Fibroblast of the aortic adventitia (primary cell): ENCODE data around the gene LOC101059915.
A peak's percentile ranks its signal among the peaks of the same experiment; 100 is the strongest.
"Not testable (repeated sequence)": the region's sequence is repeated elsewhere in the genome, so short reads cannot be mapped to it uniquely, and the experiment has no call there.

Experiments used
- DNase-seq: peaks from one replicate; pipeline ENCODE4 v3.0.0-alpha.2; 2010; ENCODE audit warnings: low read depth
- H3K4me3 ChIP-seq: 2 replicates; pipeline ENCODE4 v1.5.1; 2011; ENCODE audit warnings: low read depth, mild to moderate bottlenecking, control low read depth, low read length, moderate library complexity
- CTCF ChIP-seq: IDR thresholded peaks from 2 replicates; pipeline ENCODE4 v1.5.1; 2011; ENCODE audit warnings: mild to moderate bottlenecking, low read length, control low read depth, inconsistent platforms; ENCODE audit not compliant: insufficient read depth

The LOC101059915 gene

DNA sequence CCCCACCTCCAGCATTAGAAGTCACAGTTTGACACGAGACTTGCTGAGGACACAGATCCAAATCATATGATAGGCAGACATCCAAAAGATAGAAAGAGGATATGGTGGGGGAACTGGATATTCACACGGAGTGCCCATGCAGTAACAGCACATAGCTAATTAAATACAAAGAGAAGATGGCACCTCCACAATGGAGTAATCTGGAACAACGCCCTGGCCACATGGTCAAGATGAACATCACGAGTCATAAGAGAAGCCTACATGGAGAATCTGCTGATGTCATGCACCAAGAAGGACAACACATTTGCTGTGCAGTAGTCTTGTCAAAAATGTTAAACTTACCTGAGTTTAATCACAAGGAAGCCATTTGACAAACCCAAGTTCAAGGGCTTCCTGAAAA, 10.1 kb upstream of the LOC101059915 start:
- no peak overlapping the region for H3K4me3 ChIP-seq
- no peak for DNase-seq
- no peak for TF ChIP-seq CTCF

DNA sequence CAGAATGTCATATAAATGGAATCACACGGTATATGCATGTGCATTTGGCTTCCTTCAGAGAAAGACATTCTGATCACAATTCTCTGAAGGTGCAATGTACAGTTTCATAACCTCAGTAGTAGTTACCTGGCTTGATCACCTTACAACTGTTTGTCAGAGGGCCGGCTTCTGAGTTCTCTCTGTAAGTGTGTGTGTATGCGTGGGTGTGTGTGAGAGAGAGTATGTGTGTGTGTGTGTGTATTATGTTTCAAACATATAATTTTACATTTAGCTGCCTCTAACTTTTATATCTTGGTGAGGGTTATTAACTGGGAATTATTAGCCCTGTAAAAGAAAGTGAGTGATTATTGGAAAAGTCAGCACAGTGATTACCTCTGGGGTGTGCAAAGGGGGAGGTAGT, 8.0 kb upstream of the LOC101059915 start:
- TF ChIP-seq CTCF: no peak
- no peak overlapping the region for H3K4me3 ChIP-seq
- no peak for DNase-seq

- no peak for DNase-seq
- no peak overlapping the region for H3K4me3 ChIP-seq
- TF ChIP-seq CTCF: no peak
These were observed 7.4 kb upstream of the LOC101059915 start for GRCh38 chrX:71659959-71660358.

DNA sequence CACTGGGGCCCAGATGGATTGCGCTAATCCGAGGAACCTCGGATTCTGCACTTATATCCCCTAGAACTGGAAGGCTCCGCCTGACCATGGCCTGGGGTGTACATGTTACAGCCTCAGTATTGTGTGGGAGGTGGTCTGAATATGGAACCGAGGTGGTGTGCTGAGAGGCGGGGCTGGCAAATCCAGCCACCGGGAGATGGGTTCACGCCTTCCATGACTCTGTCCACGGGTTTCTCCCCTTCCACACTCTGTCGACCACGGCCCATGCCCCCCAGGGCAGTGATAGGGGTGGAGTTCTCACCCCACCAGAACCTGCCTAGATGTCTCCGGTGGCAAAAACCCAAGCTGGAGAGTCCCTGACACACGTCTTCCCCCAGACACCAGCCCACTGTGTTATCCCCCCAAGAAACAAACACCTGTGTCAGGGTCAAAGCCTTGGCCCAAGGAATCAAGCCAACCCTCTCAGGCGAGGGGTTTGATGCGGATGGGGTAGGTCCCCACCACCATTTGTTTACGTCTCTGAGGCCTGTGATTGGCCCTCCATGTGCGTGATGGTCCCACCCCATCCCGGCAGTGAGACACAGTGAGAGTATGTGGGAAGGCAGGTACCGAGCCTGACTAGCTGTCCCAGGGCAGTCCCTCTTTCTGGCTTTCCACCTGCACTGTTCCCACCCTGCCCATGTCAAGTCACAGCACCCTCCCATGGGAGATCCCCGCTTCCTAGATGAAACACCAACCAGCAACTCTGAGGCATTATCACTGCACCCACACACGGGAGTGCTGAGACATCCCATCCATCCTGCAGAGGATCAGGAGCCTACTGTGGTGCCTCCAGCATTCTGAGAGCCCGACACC, 6.6 kb upstream of the LOC101059915 start:
- TF ChIP-seq CTCF: no peak
- H3K4me3 ChIP-seq: no peak overlapping the region
- no peak for DNase-seq

DNA sequence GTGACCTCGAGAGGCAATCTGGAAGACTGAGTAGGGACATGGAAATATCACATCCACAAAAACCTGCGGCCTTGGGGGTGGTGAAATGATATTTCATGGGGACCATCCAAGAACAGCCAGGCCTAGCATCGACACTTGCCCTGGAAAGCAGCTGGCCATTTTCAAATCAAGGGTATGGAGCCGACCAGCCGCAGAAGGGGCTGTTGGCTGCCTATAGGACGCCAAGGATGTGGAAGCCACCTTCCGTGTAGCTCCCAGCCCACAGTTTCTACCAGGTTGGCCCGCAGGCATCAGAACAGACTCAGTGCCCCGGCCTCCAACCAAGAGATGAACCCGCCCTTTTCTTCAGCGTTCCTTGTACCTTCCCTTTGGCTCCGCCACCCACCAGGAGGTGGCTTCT, 5.4 kb upstream of the LOC101059915 start:
- no peak for DNase-seq
- no peak for TF ChIP-seq CTCF
- no peak overlapping the region for H3K4me3 ChIP-seq

DNA sequence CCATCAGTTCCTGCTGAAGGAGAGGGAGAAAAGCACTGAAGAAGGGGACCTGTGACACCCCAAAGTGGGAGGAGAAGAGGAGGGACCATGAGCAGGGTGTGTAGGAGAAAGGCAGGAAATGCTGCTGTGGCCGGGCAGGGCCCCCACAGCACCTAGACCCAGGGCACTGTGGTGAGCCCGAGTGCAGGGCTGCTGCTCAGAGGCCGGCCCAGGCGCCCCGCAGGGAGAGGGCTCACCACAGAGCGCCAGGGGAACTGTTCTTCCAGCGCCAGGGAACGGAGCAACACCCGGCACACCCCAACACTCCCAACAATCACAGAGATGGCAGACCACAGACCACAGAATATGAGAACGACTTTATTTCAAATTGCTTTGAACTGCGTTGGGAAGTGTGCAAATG, 4.7 kb upstream of the LOC101059915 start:
- H3K4me3 ChIP-seq, DNase-seq: not testable (repeated sequence)

- not testable (repeated sequence) for DNase-seq, H3K4me3 ChIP-seq
These were observed 4.1 kb upstream of the LOC101059915 start for GRCh38 chrX:71663238-71663637.

GRCh38 chrX:71664202-71664601, 3.1 kb upstream of the LOC101059915 start:
- not testable (repeated sequence) for H3K4me3 ChIP-seq, DNase-seq

More at GRCh38 chrX:71664202-71664601, 3.1 kb upstream of the LOC101059915 start:
- peak; percentile 24 for TF ChIP-seq CTCF
